ENCODE measurements around the gene COX11. TPM values are rescaled to one million over a fixed set of nuclear protein-coding genes. Genes with fewer than 3 reads are reported as not detected.

Gene COX11
- total and polyA plus RNA-seq, 2 donors (not counting 1 experiment from before 2014, with no cell fraction given) = 37.1 to 54.9 TPM

- DNase-seq (no peak), ATAC-seq (ENCODE audit: low read depth) (no peak)
- Histone ChIP-seq H3K4me3 (ENCODE audit: control extremely low read depth in 1 of 5, extremely low read depth in 1 of 5, insufficient read depth in 1 of 5, low read depth in 2 of 5, low read length in 4 of 5) (no peak overlapping the region), H3K27ac (ENCODE audit: low read length in 2 of 2) (no peak overlapping the region), H3K27me3 (replicated peaks in 1 of 4; ENCODE audit: control extremely low read depth in 1 of 4, control insufficient read depth in 3 of 4, insufficient read depth in 4 of 4, low read length in 3 of 4) (peaks cover 0 to 5% (median 1%) of the 10 kb centered on the region in 4 experiments), H3K9ac (ENCODE audit: low read length) (no peak overlapping the region), H2AFZ (ENCODE audit: insufficient read depth, low read depth, low read length, poor library complexity, severe bottlenecking) (no peak overlapping the region), H3K4me1 (ENCODE audit: control insufficient read depth in 2 of 2, insufficient read depth in 2 of 2, low read length in 2 of 2) (no peaks in the 10 kb centered on the region), H3K4me2 (replicated peaks; ENCODE audit: low read depth, low read length, poor library complexity, severe bottlenecking) (no peak overlapping the region), H4K20me1 (ENCODE audit: control insufficient read depth, insufficient read depth, low read length, poor library complexity, severe bottlenecking) (no peaks in the 10 kb centered on the region), H3K36me3 (replicated peaks in 1 of 2; ENCODE audit: control extremely low read depth in 1 of 2, control insufficient read depth in 1 of 2, extremely low read depth in 1 of 2, insufficient read depth in 2 of 2, low read length in 1 of 2) (no peaks in the 10 kb centered on the region), H3K79me2 (ENCODE audit: control insufficient read depth, insufficient read depth, low read length) (no peaks in the 10 kb centered on the region), H3K9me3 (ENCODE audit: control extremely low read depth in 1 of 3, control insufficient read depth in 2 of 3, insufficient read depth in 1 of 3, low read length in 2 of 3) (no peaks in the 10 kb centered on the region)
- Mint-ChIP-seq H3K4me3 (no peak overlapping the region), H3K9me3 (ENCODE audit: insufficient read depth) (no peaks in the 10 kb centered on the region), H3K4me1 (no peaks in the 10 kb centered on the region), H3K27ac (no peak overlapping the region), H3K27me3 (peaks cover 10% of the 10 kb centered on the region)
- ChIA-PET POLR2A (no interaction called here), CTCF (no interaction called here)
- intact Hi-C loops (cut with micrococcal nuclease) = no loop called here
- WGBS (ENCODE audit: insufficient coverage) = 38% methylated on average over 1 of the region's 1 CpG
- TF ChIP-seq EZH2 (IDR thresholded peaks at IDR 0.05; ENCODE audit: borderline replicate concordance, insufficient read depth, low read depth, low read length, poor library complexity, severe bottlenecking) (no peak), CTCF (IDR thresholded peaks at IDR 0.05) (no peak)
Measured at GRCh38 chr17:54944796-54945195, 23.7 kb downstream of the COX11 start.

- no peak overlapping the region for H3K9ac ChIP-seq (ENCODE audit: low read length)
Measured at GRCh38 chr17:54941285-54941684, 27.2 kb downstream of the COX11 start.

More at GRCh38 chr17:54941285-54941684, 27.2 kb downstream of the COX11 start:
- Histone ChIP-seq H3K79me2 (ENCODE audit: control insufficient read depth, insufficient read depth, low read length) (no peaks in the 10 kb centered on the region), H3K4me3 (ENCODE audit: control extremely low read depth in 1 of 5, extremely low read depth in 1 of 5, insufficient read depth in 1 of 5, low read depth in 2 of 5, low read length in 4 of 5) (no peak overlapping the region), H4K20me1 (ENCODE audit: control insufficient read depth, insufficient read depth, low read length, poor library complexity, severe bottlenecking) (no peaks in the 10 kb centered on the region), H3K4me1 (ENCODE audit: control insufficient read depth in 2 of 2, insufficient read depth in 2 of 2, low read length in 2 of 2) (no peaks in the 10 kb centered on the region), H3K27me3 (replicated peaks in 1 of 4; ENCODE audit: control extremely low read depth in 1 of 4, control insufficient read depth in 3 of 4, insufficient read depth in 4 of 4, low read length in 3 of 4) (peaks cover 0 to under 1% (median 0%) of the 10 kb centered on the region in 4 experiments), H2AFZ (ENCODE audit: insufficient read depth, low read depth, low read length, poor library complexity, severe bottlenecking) (no peak overlapping the region), H3K36me3 (replicated peaks in 1 of 2; ENCODE audit: control extremely low read depth in 1 of 2, control insufficient read depth in 1 of 2, extremely low read depth in 1 of 2, insufficient read depth in 2 of 2, low read length in 1 of 2) (no peaks in the 10 kb centered on the region), H3K9me3 (ENCODE audit: control extremely low read depth in 1 of 3, control insufficient read depth in 2 of 3, insufficient read depth in 1 of 3, low read length in 2 of 3) (no peaks in the 10 kb centered on the region), H3K4me2 (replicated peaks; ENCODE audit: low read depth, low read length, poor library complexity, severe bottlenecking) (no peak overlapping the region), H3K27ac (ENCODE audit: low read length in 2 of 2) (no peak overlapping the region)
- intact Hi-C loops (cut with micrococcal nuclease) = no loop called here
- no peaks in the 10 kb centered on the region for H3K9me3 Mint-ChIP-seq (ENCODE audit: insufficient read depth)
- no peak for DNase-seq
- no peaks in the 10 kb centered on the region for H3K27me3 Mint-ChIP-seq
- TF ChIP-seq EZH2 (IDR thresholded peaks at IDR 0.05; ENCODE audit: borderline replicate concordance, insufficient read depth, low read depth, low read length, poor library complexity, severe bottlenecking) (no peak), CTCF (IDR thresholded peaks at IDR 0.05) (no peak)
- H3K4me1 Mint-ChIP-seq = no peaks in the 10 kb centered on the region
- POLR2A ChIA-PET = no interaction called here
- CTCF ChIA-PET = no interaction called here
- H3K27ac Mint-ChIP-seq = no peak overlapping the region
- no CpG with 5 or more reads among the region's 1 CpG for WGBS (ENCODE audit: insufficient coverage)
- no peak overlapping the region for H3K4me3 Mint-ChIP-seq
- ATAC-seq (ENCODE audit: low read depth) = no peak
